Coronary artery (tissue), 2 donors: ENCODE data around the gene KLRK1.
"Not testable (repeated sequence)": the region's sequence is repeated elsewhere in the genome, so short reads cannot be mapped to it uniquely, and the experiment has no call there.

Experiments
- DNase-seq: peaks from one replicate; pipeline ENCODE4 v3.0.0-alpha.2; 2017; ENCODE audit warnings: low spot score
- H3K27ac ChIP-seq, 2 donors: fragments of 200-600 bp; sonication (generic); one replicate each; pipeline ENCODE4 v1.5.1; 2016 to 2019
- H3K4me3 ChIP-seq: fragments of 200-600 bp; sonication (generic); 2 replicates; pipeline ENCODE4 v1.5.1; 2016; ENCODE audit warnings: mild to moderate bottlenecking, moderate library complexity
- CTCF ChIP-seq: fragments of 200-600 bp; sonication (generic); IDR thresholded peaks from one replicate; pipeline ENCODE4 v1.5.1; 2019; ENCODE audit warnings: antibody characterized with exemption

Gene KLRK1

GRCh38 chr12:10389904-10390303 lies at the start of gene KLRK1:
KLRK1 (minus strand) TSS chr12:10390041; CDS start chr12:10388810, 1,231 bp downstream.
- no peak for TF ChIP-seq CTCF
- Histone ChIP-seq H3K27ac (no peak within 1 kb of the TSS), H3K4me3 (no peak within 1 kb of the TSS)
- no peak for DNase-seq

- not testable (repeated sequence) for H3K4me3 ChIP-seq, DNase-seq, H3K27ac ChIP-seq
These were observed 47.8 kb upstream of the KLRK1 start for GRCh38 chr12:10437601-10438000.

GRCh38 chr12:10435816-10436215 lies 46.0 kb upstream of the KLRK1 start, which contains the start of gene KLRC2:
KLRC2 (minus strand) TSS chr12:10436010; CDS start chr12:10435986, 24 bp downstream.
- H3K27ac ChIP-seq, DNase-seq, H3K4me3 ChIP-seq: not testable (repeated sequence)

- not testable (repeated sequence) for DNase-seq, H3K4me3 ChIP-seq, H3K27ac ChIP-seq
These were observed 40.8 kb upstream of the KLRK1 start for GRCh38 chr12:10430623-10431022.

GRCh38 chr12:10425938-10426337 lies 36.1 kb upstream of the KLRK1 start:
- H3K4me3 ChIP-seq, H3K27ac ChIP-seq, DNase-seq: not testable (repeated sequence)

- H3K4me3 ChIP-seq, H3K27ac ChIP-seq, DNase-seq: not testable (repeated sequence)
These were observed 34.5 kb upstream of the KLRK1 start for GRCh38 chr12:10424260-10424899.

- DNase-seq, H3K27ac ChIP-seq, H3K4me3 ChIP-seq: not testable (repeated sequence)
These were observed 32.3 kb upstream of the KLRK1 start for GRCh38 chr12:10422159-10422558.

GRCh38 chr12:10420334-10420733 lies 30.5 kb upstream of the KLRK1 start, which contains the start of gene KLRC3:
KLRC3 (minus strand) TSS chr12:10420595; CDS start chr12:10420550, 45 bp downstream.
- DNase-seq, H3K27ac ChIP-seq, H3K4me3 ChIP-seq: not testable (repeated sequence)

- H3K4me3 ChIP-seq: no peak within 1 kb of the TSS
- DNase-seq: no peak
- no peak within 1 kb of the TSS for H3K27ac ChIP-seq
- no peak for TF ChIP-seq CTCF
These were observed 19.6 kb upstream of the KLRK1 start, which contains the start of gene KLRC4 for GRCh38 chr12:10409392-10409791. KLRC4 (minus strand) TSS chr12:10409757; CDS start chr12:10409575, 182 bp downstream.

GRCh38 chr12:10408842-10409241 lies 19.0 kb upstream of the KLRK1 start:
- no peak overlapping the region for H3K27ac ChIP-seq
- DNase-seq: no peak
- H3K4me3 ChIP-seq: no peak overlapping the region
- TF ChIP-seq CTCF: no peak

GRCh38 chr12:10406725-10407124 lies 16.9 kb upstream of the KLRK1 start:
- Histone ChIP-seq H3K4me3 (no peak overlapping the region), H3K27ac (no peak overlapping the region)
- DNase-seq: no peak
- no peak for TF ChIP-seq CTCF
